Heart right ventricle (tissue), 16 donors: Measurements from ENCODE around the gene SEPSECS. TPM values are rescaled to one million over a fixed set of nuclear protein-coding genes. Genes with fewer than 3 reads are reported as not detected.

Experiments used
- ATAC-seq, 8 donors: fragments of 200-7000 bp; cut with Tn5 transposase; one replicate each; pipeline ENCODE4 v1.9.1; 2020; ENCODE audit warnings: mild to moderate bottlenecking in 8 of 8, moderate library complexity in 8 of 8, moderate number of reproducible peaks in 1 of 8
- DNase-seq, 2 donors: peaks; one replicate each; pipeline ENCODE4 v3.0.0-alpha.2; 2020
- H3K27ac ChIP-seq, 10 donors: fragments of 200-600 bp; sonication (generic) in 2 of 10; one replicate each; pipeline versions ENCODE4 v1.5.0 to v1.8.0; 2020 to 2022; ENCODE audit warnings: mild to moderate bottlenecking in 3 of 10
- H3K27me3 ChIP-seq, 7 donors: fragments of 200-600 bp; one replicate each; pipeline ENCODE4 v1.8.0; 2021 to 2022; ENCODE audit warnings: mild to moderate bottlenecking in 2 of 7
- H3K36me3 ChIP-seq, 9 donors: fragments of 200-600 bp; sonication (generic) in 1 of 9; one replicate each; pipeline versions ENCODE4 v1.5.0 to v1.8.0; 2020 to 2022; ENCODE audit warnings: mild to moderate bottlenecking in 2 of 9
- H3K4me1 ChIP-seq, 9 donors: fragments of 200-600 bp; sonication (generic) in 1 of 9; one replicate each; pipeline versions ENCODE4 v1.5.0 to v1.8.0; 2020 to 2022; ENCODE audit warnings: mild to moderate bottlenecking in 4 of 9
- H3K4me3 ChIP-seq, 10 donors: fragments of 200-600 bp; sonication (generic) in 2 of 10; one replicate each; pipeline versions ENCODE4 v1.5.0 to v1.8.0; 2020 to 2022; ENCODE audit warnings: mild to moderate bottlenecking in 7 of 10, moderate library complexity in 2 of 10
- H3K9me3 ChIP-seq, 11 donors: fragments of 200-600 bp in 10 of 11; sonication (generic) in 2 of 11; one replicate each; pipeline versions ENCODE4 v1.5.0 to v1.8.0; 2013 to 2022; ENCODE audit warnings: mild to moderate bottlenecking in 2 of 11, control low read depth in 1 of 11, moderate library complexity in 1 of 11
- CTCF ChIP-seq, 9 donors: fragments of 200-600 bp; sonication (generic) in 2 of 9; IDR thresholded peaks; one replicate each; pipeline versions ENCODE4 v1.5.0 to v1.8.0; 2021 to 2022; ENCODE audit warnings: antibody characterized with exemption in 9 of 9, mild to moderate bottlenecking in 5 of 9, moderate library complexity in 1 of 9
- WGBS, 2 donors: extraction: QIAGEN DNeasy Blood & Tissue Kit; methylation state at CpG; one replicate each; pipeline ENCODE4 v1.1.7; 2013; ENCODE audit warnings: inconsistent platforms in 1 of 2; 5-methylcytosine and 5-hydroxymethylcytosine counted together
- intact Hi-C, 10 donors: fragments of 100-400 bp; cut with DNase I; formaldehyde crosslinking; loops; one replicate each; pipeline versions ENCODE4 v1.11.1 to v1.14.2; 2022
- polyA plus RNA-seq, 2 donors: library from polyadenylated mRNA; stranded (reverse); fragments of 200-250 nt; gene quantifications; one replicate each; pipeline ENCODE4 v1.2.3, GENCODE V29; 2013
- total RNA-seq, 10 donors: library from RNA; stranded (reverse); fragmentation: NEBNext Ultra II Directional in 3 of 10; extraction: Animal tissue kit (Norgen Biotek cat#: 25700) in 3 of 10; gene quantifications; one replicate each; pipeline versions ENCODE4 v1.2.1 to v1.2.4, GENCODE V29; 2021 to 2023
- donor health status: Arrhythmogenic right ventricular cardiomyopathy.
- donor health status: ischemic (EF 13 %, LVEDD 7.1; RV severe dilation, severe dysfunction).
- donor health status: healthy with polysubstance abuse.
- donor health status: DM: no; HTN: yes; CAD: no.
- donor health status: DM: no; HTN: no; CAD: no.
- donor health status: ischemic (EF 25% LVEDD 6.9; RV normal size, moderate dysfunction).
- donor health status: ischemic (EF 25% LVEDD 5.7; RV mildly dilated, moderate dysfunction).
- donor health status: healthy.
- donor health status: DM: yes; HTN: yes; CAD: no.
- donor health status: Ischemic cardiomyopathy.
- donor health status: ischemic (EF 35%, LVEDD 5.7; RV mildly dilated, moderate dysfunction).
- donor health status: nonischemic (EF 11% LVEDD 7.7; RV severe dilation, severe dysfunction).
- donor health status: DM: yes; HTN: yes; CAD: no.
- donor health status: PGD.
- donor health status: ischemic (EF 29% LVEDD 5.4; RV normal size, mild dysfunction).
- donor health status: nonischemic (EF 23%, LVEDD 6.1; RV moderate dilation, normal function).

The SEPSECS gene
- total and polyA plus RNA-seq, 12 donors, result 1.3 to 9.1 (median 6.0) TPM

- Histone ChIP-seq H3K4me3 (no peak overlapping the region), H3K36me3 (no peaks in the 10 kb centered on the region), H3K27me3 (no peaks in the 10 kb centered on the region), H3K27ac (no peak overlapping the region), H3K4me1 (no peaks in the 10 kb centered on the region), H3K9me3 (no peaks in the 10 kb centered on the region)
- WGBS, 2 donors, result 59 to 66% methylated on average over 2 of the region's 2 CpGs
- ATAC-seq (no peak), DNase-seq (no peak)
- intact Hi-C loops, result no loop called here
- no peak for TF ChIP-seq CTCF (IDR thresholded peaks at IDR 0.05)
Measured at GRCh38 chr4:25190407-25190806, 30.2 kb upstream of the SEPSECS start.

- Histone ChIP-seq H3K9me3 (no peaks in the 10 kb centered on the region), H3K4me1 (peaks cover 0 to 3% (median 0%) of the 10 kb centered on the region in 9 donors), H3K36me3 (no peaks in the 10 kb centered on the region), H3K27me3 (no peaks in the 10 kb centered on the region), H3K4me3 (no peak overlapping the region), H3K27ac (no peak overlapping the region)
- DNase-seq (no peak), ATAC-seq (no peak)
- intact Hi-C loops, result loop anchor here in 3 of 10 donors (5.0 to 10.0 kb wide), 3 partner anchors 48 to 191 kb away; partner anchors contain the start of genes ANAPC4 (in 1 of the 3) and PI4K2B (in 1 of the 3)
- no peak for TF ChIP-seq CTCF (IDR thresholded peaks at IDR 0.05)
- WGBS, 2 donors, result 85 to 90% methylated on average over 4 of the region's 4 CpGs
Measured at GRCh38 chr4:25184056-25184455, 23.8 kb upstream of the SEPSECS start.

GRCh38 chr4:25182937-25183336 lies 22.7 kb upstream of the SEPSECS start:
- DNase-seq, result no peak
- intact Hi-C loops, result loop anchor here in 3 of 10 donors (5.0 to 10.0 kb wide), 3 partner anchors 49 to 192 kb away; partner anchors contain the start of genes ANAPC4 (in 1 of the 3) and PI4K2B (in 1 of the 3)
- H3K4me3 ChIP-seq, result no peak overlapping the region
- no peaks in the 10 kb centered on the region for H3K36me3 ChIP-seq
- 79 to 85% methylated on average over 5 of the region's 5 CpGs for WGBS, 2 donors
- H3K9me3 ChIP-seq, result no peaks in the 10 kb centered on the region
- H3K4me1 ChIP-seq, result peaks cover 0 to 4% (median 0%) of the 10 kb centered on the region in 9 donors
- H3K27ac ChIP-seq, result no peak overlapping the region
- no peak for ATAC-seq
- TF ChIP-seq CTCF (IDR thresholded peaks at IDR 0.05), result no peak
- H3K27me3 ChIP-seq, result no peaks in the 10 kb centered on the region

GRCh38 chr4:25180524-25181131 lies 20.4 kb upstream of the SEPSECS start:
- no peaks in the 10 kb centered on the region for H3K36me3 ChIP-seq
- no peak for DNase-seq
- WGBS, 2 donors, result 58 to 66% methylated on average over 3 of the region's 3 CpGs
- intact Hi-C loops, result loop anchor here in 3 of 10 donors (5.0 to 10.0 kb wide), 3 partner anchors 52 to 194 kb away; partner anchors contain the start of genes ANAPC4 (in 1 of the 3) and PI4K2B (in 1 of the 3)
- H3K27me3 ChIP-seq, result no peaks in the 10 kb centered on the region
- no peak overlapping the region for H3K4me3 ChIP-seq
- H3K4me1 ChIP-seq, result peaks cover 0 to 4% (median 0%) of the 10 kb centered on the region in 9 donors
- no peaks in the 10 kb centered on the region for H3K9me3 ChIP-seq
- peak in 8 of 9 donors; percentile 16 to 67 (median 60) for TF ChIP-seq CTCF (IDR thresholded peaks at IDR 0.05)
- H3K27ac ChIP-seq, result no peak overlapping the region
- ATAC-seq, result peak in 4 of 8 donors; percentile 52 to 77 (median 66)
